OCI-LY7 (cell line): ENCODE measurements around the gene CCDC57. TPM values are rescaled to one million over a fixed set of nuclear protein-coding genes. Genes with fewer than 3 reads are reported as not detected.

Experiments
- BruUV-seq: library from RNA; stranded (reverse); fragments of 400-500 nt; replicated peaks from 2 replicates; lab custom pipeline; 2021; lab: Mats Ljungman, UMichigan
- CTCF ChIA-PET: fragments of 300-600 bp; sonication (Branson Sonifier 250); formaldehyde crosslinking; loops from one replicate; lab custom pipeline; 2022; ENCODE audit warnings: antibody characterized with exemption; ENCODE audit not compliant: unreplicated experiment; lab: Charles Lee
- POLR2A ChIA-PET: fragments of 300-600 bp; sonication (Branson Sonifier 250); formaldehyde crosslinking; loops from one replicate; lab custom pipeline; 2022; ENCODE audit warnings: antibody characterized with exemption; lab: Charles Lee
- DNase-seq: peaks from one replicate; pipeline ENCODE4 v3.0.0-alpha.2; 2015; ENCODE audit warnings: low spot score
- H2AFZ ChIP-seq: fragments of 200-600 bp; sonication (generic), shearing (Covaris generic); 2 replicates; pipeline ENCODE4 v1.6.1; 2014; ENCODE audit warnings: mild to moderate bottlenecking, antibody characterized with exemption, low read length, moderate library complexity
- H3K27ac ChIP-seq: fragments of 200-600 bp; sonication (generic); 2 replicates; pipeline ENCODE4 v1.5.1; 2014; ENCODE audit warnings: mixed run types, low read depth, mild to moderate bottlenecking, moderate library complexity, low read length, inconsistent platforms; ENCODE audit not compliant: poor library complexity, severe bottlenecking
- H3K36me3 ChIP-seq: fragments of 200-600 bp; sonication (generic); 2 replicates; pipeline ENCODE4 v1.6.1; 2014; ENCODE audit warnings: mild to moderate bottlenecking, antibody characterized with exemption, low read length, moderate library complexity, mixed read lengths; ENCODE audit not compliant: insufficient read depth
- H3K4me1 ChIP-seq: fragments of 200-600 bp; sonication (generic); 2 replicates; pipeline ENCODE4 v1.5.1; 2014; ENCODE audit warnings: mild to moderate bottlenecking, low read length; ENCODE audit not compliant: insufficient read depth, poor library complexity, severe bottlenecking
- H3K4me2 ChIP-seq: fragments of 200-600 bp; sonication (generic); 2 replicates; pipeline ENCODE4 v1.6.1; 2014; ENCODE audit warnings: mild to moderate bottlenecking, low read length
- H3K4me3 ChIP-seq: fragments of 200-600 bp; sonication (generic); 2 replicates; pipeline ENCODE4 v1.5.1; 2014; ENCODE audit warnings: mild to moderate bottlenecking, low read depth, low read length; ENCODE audit not compliant: poor library complexity, severe bottlenecking
- H3K79me2 ChIP-seq: fragments of 200-600 bp; sonication (generic); 2 replicates; pipeline ENCODE4 v1.6.1; 2016; ENCODE audit warnings: low read depth, mild to moderate bottlenecking, low read length, moderate library complexity, mixed read lengths; ENCODE audit not compliant: insufficient read depth
- H3K9me2 ChIP-seq: fragments of 200-600 bp; sonication (generic); 2 replicates; pipeline ENCODE4 v1.6.1; 2016; ENCODE audit warnings: mild to moderate bottlenecking, low read length, mixed read lengths; ENCODE audit not compliant: insufficient read depth
- H3K9me3 ChIP-seq: fragments of 200-600 bp; sonication (generic); 2 replicates; pipeline ENCODE4 v1.6.1; 2014; ENCODE audit warnings: mild to moderate bottlenecking, mixed run types, low read length, mixed read lengths
- H4K20me1 ChIP-seq: fragments of 200-600 bp; sonication (generic); 2 replicates; pipeline ENCODE4 v1.6.1; 2014; ENCODE audit warnings: mild to moderate bottlenecking, antibody characterized with exemption, low read length, moderate library complexity, mixed read lengths; ENCODE audit not compliant: insufficient read depth
- CTCF ChIP-seq: fragments of 200-600 bp; sonication (generic); conservative IDR thresholded peaks from 2 replicates; pipeline ENCODE4 v1.5.1; 2014; ENCODE audit warnings: mild to moderate bottlenecking, antibody characterized with exemption, low read length, moderate library complexity, mixed read lengths
- EZH2phosphoT487 ChIP-seq: fragments of 200-600 bp; sonication (generic); IDR thresholded peaks from 2 replicates; pipeline ENCODE4 v1.6.1; 2018; ENCODE audit warnings: low read depth, borderline replicate concordance, mild to moderate bottlenecking, mixed run types, antibody characterized with exemption, low read length, moderate library complexity, mixed read lengths
- intact Hi-C: fragments of 100-400 bp; cut with micrococcal nuclease; formaldehyde crosslinking; loops from one replicate; pipeline ENCODE4 v1.10.0; 2022; ENCODE audit not compliant: unreplicated experiment
- total RNA-seq, 2 experiments: library from RNA; depleted of rRNA in 1 of 2; stranded (reverse); fragments of >200 nt in 1 of 2; shearing (Covaris generic) in 1 of 2; gene quantifications; 2 replicates each; pipeline ENCODE4 v1.2.3, GENCODE V29; 2014 to 2022

CCDC57 gene
- total RNA-seq, 2 experiments from 2014 or later, result 34.5 to 58.7 TPM

DNA sequence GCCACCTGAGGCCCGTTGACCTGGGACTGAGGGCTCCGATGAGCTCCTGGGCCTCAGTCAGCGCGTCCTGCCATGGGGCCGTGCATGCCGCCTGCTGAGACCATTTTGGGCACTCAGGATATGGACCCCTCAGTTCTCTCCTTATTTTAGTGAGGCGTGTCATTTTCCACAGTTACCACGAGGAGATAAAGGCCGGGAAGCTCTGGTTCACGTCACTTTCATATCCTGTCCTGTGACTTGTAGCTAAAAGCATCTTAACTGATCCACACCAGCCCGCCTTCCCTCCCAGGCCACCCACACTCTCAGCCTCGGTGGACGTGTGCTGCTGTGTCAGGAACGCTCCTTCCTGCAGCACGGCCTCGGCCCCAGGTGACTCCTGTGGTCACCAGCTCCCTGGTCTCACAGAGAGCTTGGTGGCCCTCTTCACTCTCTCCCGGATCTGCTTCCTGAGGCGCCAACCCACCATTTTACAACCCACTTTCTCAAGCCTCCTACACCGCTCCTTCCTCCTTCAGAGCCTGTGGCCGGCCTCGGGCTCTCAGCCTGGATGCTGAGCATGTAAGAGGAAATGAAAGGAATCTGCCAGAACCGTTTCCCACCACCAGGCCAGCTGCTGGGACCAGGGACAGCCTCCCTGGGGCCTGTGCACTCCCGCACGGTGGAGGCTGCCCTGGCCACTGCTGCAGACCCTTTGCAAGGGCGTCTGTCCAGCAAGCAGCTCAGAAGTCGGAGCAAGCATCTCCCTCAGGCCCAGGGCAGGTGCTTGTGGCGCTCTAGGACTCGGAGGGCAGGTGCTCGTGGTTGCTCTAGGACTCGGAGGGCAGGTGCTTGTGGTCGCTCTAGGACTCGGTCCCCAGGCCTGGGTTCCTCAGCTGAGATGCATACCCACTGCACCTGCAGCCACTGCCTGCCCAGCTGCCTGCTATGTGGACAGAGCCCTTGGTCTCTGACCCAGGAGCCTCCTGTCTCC lies 90.7 kb downstream of the CCDC57 start:
- Histone ChIP-seq H3K9me2 (no peaks in the 10 kb centered on the region), H3K79me2 (no peaks in the 10 kb centered on the region), H3K4me2 (no peak overlapping the region), H3K36me3 (no peaks in the 10 kb centered on the region), H3K27ac (no peak overlapping the region), H3K4me1 (peaks cover 13% of the 10 kb centered on the region), H3K9me3 (no peaks in the 10 kb centered on the region), H3K4me3 (no peak overlapping the region), H2AFZ (no peak overlapping the region), H4K20me1 (no peaks in the 10 kb centered on the region)
- intact Hi-C loops, result loop anchor here (2.0 kb wide), 1 partner anchor 15 kb away; no protein-coding TSS in a partner anchor
- ChIA-PET POLR2A (no interaction called here), CTCF (interaction anchor here (0.6 kb wide), 1 partner anchor 96 kb away, joined by 3 read pairs; no protein-coding TSS in a partner anchor)
- BruUV-seq, result no TSS peak
- no peak for TF ChIP-seq CTCF
- no peak for TF ChIP-seq EZH2phosphoT487
- peak; percentile 77 for DNase-seq

- ChIA-PET CTCF (no interaction called here), POLR2A (no interaction called here)
- DNase-seq, result no peak
- Histone ChIP-seq H3K4me3 (no peak overlapping the region), H3K9me3 (no peaks in the 10 kb centered on the region), H3K27ac (no peak overlapping the region), H3K4me2 (no peak overlapping the region), H3K4me1 (peaks cover 7% of the 10 kb centered on the region), H3K36me3 (no peaks in the 10 kb centered on the region), H4K20me1 (no peaks in the 10 kb centered on the region), H3K79me2 (no peaks in the 10 kb centered on the region), H3K9me2 (no peaks in the 10 kb centered on the region), H2AFZ (no peak overlapping the region)
- TF ChIP-seq EZH2phosphoT487 (no peak), CTCF (no peak)
- intact Hi-C loops, result no loop called here
- no TSS peak for BruUV-seq
Measured at GRCh38 chr17:82121246-82121645, 91.4 kb downstream of the CCDC57 start.

DNA sequence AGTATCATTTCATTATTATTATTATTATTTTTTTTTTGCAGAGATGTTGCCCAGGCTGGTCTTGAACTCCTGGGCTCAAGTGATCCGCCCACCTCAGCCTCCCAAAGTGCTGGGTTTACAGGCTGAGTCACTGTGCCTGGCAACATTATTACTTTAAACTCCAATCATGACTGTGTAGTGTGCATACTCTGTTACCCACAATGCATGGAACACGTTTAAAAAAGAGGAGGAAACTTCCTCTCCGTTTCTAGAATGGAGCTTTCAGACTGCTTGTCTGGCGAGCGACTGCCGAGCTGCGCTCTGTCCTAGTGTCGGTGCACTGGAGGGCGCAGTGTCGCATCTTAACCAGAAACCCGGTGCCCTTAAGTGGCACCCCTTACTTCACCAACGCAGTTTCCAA lies 92.5 kb downstream of the CCDC57 start:
- no peaks in the 10 kb centered on the region for H3K9me3 ChIP-seq
- H3K36me3 ChIP-seq, result no peaks in the 10 kb centered on the region
- no peak overlapping the region for H2AFZ ChIP-seq
- no peak overlapping the region for H3K4me3 ChIP-seq
- H4K20me1 ChIP-seq, result no peaks in the 10 kb centered on the region
- H3K27ac ChIP-seq, result no peak overlapping the region
- ChIA-PET CTCF (no interaction called here), POLR2A (no interaction called here)
- no peak for DNase-seq
- no peaks in the 10 kb centered on the region for H3K79me2 ChIP-seq
- H3K4me2 ChIP-seq, result no peak overlapping the region
- H3K9me2 ChIP-seq, result no peaks in the 10 kb centered on the region
- H3K4me1 ChIP-seq, result peaks cover 7% of the 10 kb centered on the region
- BruUV-seq, result no TSS peak
- TF ChIP-seq EZH2phosphoT487 (no peak), CTCF (no peak)
- intact Hi-C loops, result no loop called here
